GOT3 (cell line): ENCODE measurements around the gene DHRS1.

Experiments used
- DNase-seq: peaks from one replicate; lab custom pipeline; 2025; ENCODE audit warnings: mixed read lengths; lab: John Stamatoyannopoulos, UW

Gene DHRS1

GRCh38 chr14:24309538-24310264 is 10.1 kb upstream of the DHRS1 start, which contains the start of gene LTB4R2:
Gene LTB4R2, plus strand, starts transcription at chr14:24310140. Its CDS starts 525 bp downstream, at chr14:24310665.
- DNase-seq, result no peak

DNA sequence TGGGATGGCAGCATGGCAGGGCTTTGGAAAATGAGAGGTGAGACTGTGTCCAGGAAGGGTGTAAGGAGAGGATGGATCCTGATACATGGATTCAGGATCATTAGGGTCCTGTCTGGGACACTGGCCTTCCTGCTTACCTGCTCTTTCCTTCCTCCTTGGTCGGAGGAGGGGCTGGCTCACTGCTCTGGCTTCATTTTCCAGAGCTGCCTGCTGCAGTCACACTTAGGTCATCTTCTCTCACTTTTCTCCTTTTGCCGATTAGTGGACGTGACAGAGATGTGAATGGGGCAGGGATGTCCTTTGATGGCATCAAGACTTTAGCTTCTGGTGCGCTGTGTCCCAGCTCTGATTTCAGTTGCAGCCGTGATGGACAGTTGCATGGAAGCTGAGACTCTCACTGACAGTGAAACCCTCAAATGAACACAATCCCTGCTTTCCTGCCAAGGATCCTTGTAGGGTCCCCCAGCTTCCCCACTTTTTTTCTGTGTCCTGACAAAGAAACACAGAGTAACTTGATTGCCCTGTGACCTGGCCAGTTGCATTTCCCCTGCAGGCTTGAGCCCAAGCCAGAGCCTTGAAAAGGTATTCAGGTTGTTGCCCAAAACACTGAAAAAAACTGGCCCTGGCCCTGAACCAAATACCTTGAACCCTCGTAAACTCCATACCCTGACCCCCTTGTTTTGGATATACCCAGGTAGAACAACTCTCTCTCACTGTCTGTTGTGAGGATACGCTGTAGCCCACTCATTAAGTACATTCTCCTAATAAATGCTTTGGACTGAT is 9.0 kb upstream of the DHRS1 start:
- DNase-seq, result no peak

DNA sequence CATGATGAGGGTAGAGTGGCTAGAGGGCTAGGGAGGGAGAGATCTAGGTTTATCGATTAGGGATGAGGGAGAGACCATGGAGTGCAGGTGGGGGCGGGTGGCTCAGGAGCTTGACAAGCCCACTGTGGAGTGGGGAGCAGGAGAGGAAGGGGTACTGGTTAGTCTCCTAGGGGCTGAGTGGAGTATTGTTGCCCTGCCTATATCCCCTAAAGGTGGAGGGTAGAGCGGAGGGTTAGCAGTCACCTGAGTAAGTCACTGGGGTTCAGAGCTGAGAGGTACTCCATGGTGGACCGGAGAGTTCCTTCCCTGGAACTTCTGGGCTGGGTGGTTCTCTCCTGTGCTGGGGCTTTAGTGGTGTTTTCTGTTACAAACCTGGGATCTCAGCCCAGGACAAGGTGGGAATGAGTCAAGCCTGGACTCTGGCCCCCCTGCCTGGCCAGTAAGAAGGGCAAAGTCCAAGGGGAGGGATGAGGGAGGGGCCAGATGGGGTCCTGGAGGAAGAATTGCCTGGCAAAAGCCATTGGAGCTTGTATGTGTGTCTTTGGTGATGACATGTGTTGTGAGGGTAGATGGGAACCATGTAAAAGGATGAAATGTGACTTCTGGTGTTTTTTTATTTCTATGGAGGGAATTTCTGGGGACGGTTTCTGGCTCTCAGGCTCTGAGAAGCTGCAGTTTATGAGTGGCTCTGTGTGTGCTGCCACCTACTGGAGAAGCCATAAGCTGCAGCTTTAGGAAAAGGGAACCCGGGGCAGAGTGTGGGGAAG is 8.2 kb upstream of the DHRS1 start, which contains the start of gene CIDEB:
Gene CIDEB, minus strand, starts transcription at position 403 of the 767 bp plus-strand sequence. Its CDS starts 119 bp downstream, at position 284.
- no peak for DNase-seq

DNA sequence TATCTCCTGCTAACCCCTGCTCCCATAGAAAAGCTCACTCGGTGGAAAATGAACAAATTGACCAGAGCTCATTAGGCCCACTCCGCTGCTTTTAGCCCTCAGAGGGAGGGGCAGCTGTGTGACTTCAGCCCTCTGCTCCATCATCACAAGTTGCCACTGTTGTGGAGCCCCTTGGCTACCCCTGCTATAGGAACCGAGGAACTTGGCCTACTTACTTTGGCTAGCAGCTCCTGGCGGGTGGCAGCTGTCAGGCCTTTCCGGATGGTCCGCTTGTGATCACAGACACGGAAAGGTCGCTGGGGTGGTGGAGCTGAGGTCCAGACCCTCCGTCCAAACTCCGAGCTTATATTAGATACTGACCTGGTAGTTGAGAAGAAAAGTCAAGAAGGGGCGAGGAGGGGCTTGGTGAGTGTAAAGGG is 7.6 kb upstream of the DHRS1 start:
- no peak for DNase-seq

GRCh38 chr14:24304019-24304387 is 4.4 kb upstream of the DHRS1 start:
- DNase-seq, result no peak

GRCh38 chr14:24300326-24300980 is 873 bp upstream of the DHRS1 start:
- no peak for DNase-seq

DNA sequence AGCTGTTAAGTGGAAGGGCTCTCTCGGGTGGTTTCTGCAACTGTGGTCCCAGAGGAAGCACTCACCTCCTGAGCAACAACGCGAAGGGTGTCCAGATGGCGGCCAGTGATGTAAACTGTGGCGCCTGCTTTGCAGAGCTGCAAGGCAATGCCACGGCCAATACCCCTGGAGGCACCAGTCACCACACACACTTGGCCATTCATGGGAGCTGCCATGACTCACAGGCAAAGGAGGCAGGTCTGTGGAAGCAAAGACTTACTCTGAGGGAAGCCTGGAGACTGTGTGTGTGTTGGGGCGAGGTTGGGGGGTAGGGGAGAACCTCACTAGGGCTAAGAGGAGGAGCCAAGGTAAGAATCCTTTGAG is 707 bp downstream of the DHRS1 start:
- DNase-seq, result no peak

DNA sequence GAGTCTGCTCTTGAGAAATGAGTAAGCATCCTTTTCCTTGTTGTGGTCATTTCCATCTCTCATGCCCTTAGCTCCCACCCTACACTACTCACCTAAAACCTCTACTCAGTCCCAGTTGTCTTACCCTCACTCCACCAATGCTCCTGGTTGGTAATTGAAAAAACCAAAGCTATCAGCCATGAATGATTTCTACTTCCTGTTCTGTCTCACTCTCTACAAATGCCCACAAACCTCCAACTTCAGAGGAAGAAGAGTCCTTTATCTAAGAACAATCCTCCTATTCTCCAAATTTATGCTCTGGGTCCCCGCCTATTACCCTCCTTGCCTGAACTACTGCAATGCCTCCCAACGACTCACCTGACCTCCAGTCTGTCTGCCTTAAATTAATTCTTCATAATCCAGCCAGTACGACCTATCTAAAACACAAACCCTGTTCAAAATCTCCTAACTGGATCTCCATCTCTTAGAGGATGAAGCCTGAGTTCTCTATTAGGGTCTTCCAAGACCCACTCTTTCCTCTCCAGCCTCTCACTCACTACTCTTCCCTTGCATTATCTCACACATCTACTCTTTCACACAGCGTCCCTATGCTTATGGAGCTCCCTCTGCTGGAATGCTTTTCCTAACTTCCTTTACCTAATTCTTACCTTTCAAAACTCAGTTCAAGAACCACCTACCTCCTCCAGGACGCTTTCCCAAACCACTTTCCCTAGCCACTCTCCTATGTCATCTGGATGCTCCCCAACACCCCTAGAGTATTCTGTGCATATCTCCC is 2.2 kb downstream of the DHRS1 start:
- no peak for DNase-seq

DNA sequence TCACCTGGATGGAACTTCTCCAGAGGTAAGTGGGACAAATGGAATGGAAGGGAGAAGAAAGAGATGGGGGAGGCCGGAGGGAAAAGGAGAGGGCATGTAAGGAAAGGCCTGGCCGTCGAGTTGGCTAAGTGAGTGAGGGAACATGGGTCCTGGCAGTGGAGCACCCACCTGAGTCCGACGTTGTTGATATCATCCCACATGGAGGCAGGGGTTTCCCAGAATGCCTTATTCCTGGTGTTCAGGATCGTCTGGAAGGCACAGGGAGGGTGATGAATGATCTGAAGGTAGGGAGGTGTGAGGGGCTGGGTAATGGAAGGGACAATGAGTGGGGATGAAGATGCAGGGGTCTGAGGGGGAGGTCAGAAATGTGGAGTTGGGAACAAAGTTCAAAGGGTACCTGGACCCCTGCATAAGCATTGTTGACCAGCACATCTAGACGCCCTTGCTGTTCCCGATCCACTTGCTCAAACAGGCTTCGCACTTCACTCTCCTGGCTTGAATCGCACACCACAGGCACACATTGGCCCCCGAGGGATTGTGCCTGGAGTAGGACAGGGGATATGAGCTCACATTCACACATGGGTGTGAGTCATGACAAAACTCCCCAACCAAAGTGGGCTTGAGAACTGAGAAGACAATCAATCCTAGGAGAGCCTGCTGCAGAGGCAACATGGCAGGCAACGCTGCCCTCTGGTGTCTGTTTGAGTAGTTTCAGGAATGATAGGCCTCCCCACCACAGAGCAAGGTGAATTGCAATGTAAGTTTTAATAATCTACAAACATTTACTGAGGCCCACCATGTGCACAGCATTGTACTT is 3.0 kb downstream of the DHRS1 start:
- DNase-seq, result no peak

DNA sequence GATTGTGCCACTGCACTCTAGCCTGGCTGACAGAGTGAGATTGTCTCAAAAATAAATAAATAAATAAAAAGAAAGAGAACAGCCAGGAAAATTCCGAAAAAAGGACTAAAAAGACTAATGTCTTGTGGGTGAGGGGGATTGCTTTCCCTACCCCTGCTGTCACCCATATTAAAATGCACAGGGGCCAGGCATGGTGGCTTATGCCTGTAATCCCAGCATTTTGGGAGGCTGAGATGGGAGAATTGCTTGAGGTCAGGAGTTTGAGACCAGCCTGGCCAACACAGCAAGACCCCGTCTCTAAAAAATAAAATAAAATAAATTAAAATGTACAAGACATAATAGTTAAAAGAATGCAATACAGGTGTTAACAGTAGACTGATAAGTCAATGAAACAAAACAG is 6.1 kb downstream of the DHRS1 start:
- no peak for DNase-seq

GRCh38 chr14:24292118-24292807 is 7.3 kb downstream of the DHRS1 start:
- DNase-seq, result no peak

GRCh38 chr14:24291446-24292117 is 8.0 kb downstream of the DHRS1 start:
- no peak for DNase-seq

GRCh38 chr14:24290746-24291145 is 8.8 kb downstream of the DHRS1 start:
- DNase-seq, result no peak

GRCh38 chr14:24289649-24290280 is 9.8 kb downstream of the DHRS1 start:
- no peak for DNase-seq

- DNase-seq, result no peak
These were observed 12.6 kb downstream of the DHRS1 start for GRCh38 chr14:24286996-24287395.

- no peak for DNase-seq
These were observed 14.2 kb downstream of the DHRS1 start for GRCh38 chr14:24285351-24285750.

GRCh38 chr14:24284501-24285035 is 15.0 kb downstream of the DHRS1 start:
- no peak for DNase-seq

DNA sequence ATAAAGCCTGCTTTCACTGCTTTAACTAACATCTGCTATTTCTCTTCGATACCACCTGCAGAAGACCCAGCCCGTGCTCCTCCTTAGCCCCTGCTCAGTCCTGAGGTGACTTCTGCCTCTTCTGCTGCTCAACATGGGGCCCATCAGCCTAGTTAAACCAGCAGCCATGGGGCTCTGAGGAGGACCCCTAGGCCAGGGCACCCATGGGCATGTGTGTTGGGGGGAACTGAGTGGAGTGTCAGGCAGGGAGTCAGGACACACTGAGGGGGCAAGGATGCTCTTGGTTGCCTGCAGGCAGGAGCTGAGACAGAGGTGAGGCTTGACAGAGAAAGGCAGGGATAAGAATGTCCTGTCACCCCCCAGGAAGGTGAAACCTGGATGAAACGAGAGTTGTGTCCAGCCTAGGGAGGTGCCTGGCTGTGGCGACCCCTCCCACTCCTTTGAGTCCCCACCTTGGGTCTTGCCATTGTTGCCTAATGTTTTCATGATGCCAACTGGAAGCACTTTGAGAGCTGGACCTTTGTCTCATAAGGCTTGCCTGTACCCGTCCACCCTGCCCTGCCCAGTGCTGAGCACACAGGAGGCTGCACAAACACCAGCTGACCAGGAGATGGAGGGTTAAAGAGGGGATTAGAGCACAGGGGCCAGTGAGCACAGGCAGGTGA is 15.7 kb downstream of the DHRS1 start:
- DNase-seq, result no peak
